ENCODE data around the gene CCDC12. TPM values are rescaled to one million over a fixed set of nuclear protein-coding genes. Genes with fewer than 3 reads are reported as not detected.

The CCDC12 gene
- total RNA-seq, 1 donor from 2014 or later, result 35.6 TPM

GRCh38 chr3:46903341-46904302 lies 72.9 kb downstream of the CCDC12 start:
- DNase-seq (ENCODE audit: low spot score), result peak; percentile 73
- intact Hi-C loops (cut with DNase I), result no loop called here

- intact Hi-C loops (cut with DNase I), result no loop called here
- DNase-seq (ENCODE audit: low spot score), result no peak
Measured at GRCh38 chr3:46902188-46902631, 74.3 kb downstream of the CCDC12 start.

GRCh38 chr3:46901591-46902187 lies 74.9 kb downstream of the CCDC12 start:
- intact Hi-C loops (cut with DNase I), result no loop called here
- DNase-seq (ENCODE audit: low spot score), result peak; percentile 57

GRCh38 chr3:46901061-46901460 lies 75.5 kb downstream of the CCDC12 start:
- intact Hi-C loops (cut with DNase I), result no loop called here
- DNase-seq (ENCODE audit: low spot score), result peak; percentile 50

GRCh38 chr3:46900356-46900755 lies 76.2 kb downstream of the CCDC12 start:
- DNase-seq (ENCODE audit: low spot score), result no peak
- intact Hi-C loops (cut with DNase I), result no loop called here

- DNase-seq (ENCODE audit: low spot score), result peak; percentile 57
Measured at GRCh38 chr3:46900007-46900292, 76.6 kb downstream of the CCDC12 start.

GRCh38 chr3:46899151-46900006 lies 77.2 kb downstream of the CCDC12 start:
- peak; percentile 58 for DNase-seq (ENCODE audit: low spot score)
- intact Hi-C loops (cut with DNase I), result loop anchor here (10.0 kb wide), 1 partner anchor 405 kb away; the partner anchor contains the start of gene RTP3

More at GRCh38 chr3:46900007-46900292, 76.6 kb downstream of the CCDC12 start:
- intact Hi-C loops (cut with DNase I), result no loop called here

- intact Hi-C loops (cut with DNase I), result loop anchor here (10.0 kb wide), 1 partner anchor 404 kb away; the partner anchor contains the start of gene RTP3
- peak; percentile 74 for DNase-seq (ENCODE audit: low spot score)
Measured at GRCh38 chr3:46898321-46899150, 78.0 kb downstream of the CCDC12 start.

GRCh38 chr3:46897829-46898320 lies 78.7 kb downstream of the CCDC12 start:
- DNase-seq (ENCODE audit: low spot score), result peak; percentile 63
- intact Hi-C loops (cut with DNase I), result loop anchor here (2.0 to 10.0 kb wide), 2 partner anchors 191 to 403 kb away; partner anchors contain the start of gene RTP3

GRCh38 chr3:46897031-46897430 lies 79.5 kb downstream of the CCDC12 start:
- intact Hi-C loops (cut with DNase I), result loop anchor here (2.0 to 10.0 kb wide), 2 partner anchors 190 to 402 kb away; partner anchors contain the start of gene RTP3

GRCh38 chr3:46896386-46896785 lies 80.2 kb downstream of the CCDC12 start:
- intact Hi-C loops (cut with DNase I), result loop anchor here (2.0 to 10.0 kb wide), 2 partner anchors 190 to 402 kb away; partner anchors contain the start of gene RTP3
- DNase-seq (ENCODE audit: low spot score), result peak; percentile 49

More at GRCh38 chr3:46897031-46897430, 79.5 kb downstream of the CCDC12 start:
- peak; percentile 61 for DNase-seq (ENCODE audit: low spot score)

GRCh38 chr3:46895761-46896160 lies 80.8 kb downstream of the CCDC12 start:
- peak; percentile 47 for DNase-seq (ENCODE audit: low spot score)
- intact Hi-C loops (cut with DNase I), result loop anchor here (1.0 to 10.0 kb wide), 3 partner anchors 29 to 401 kb away; partner anchors contain the start of gene RTP3

- intact Hi-C loops (cut with DNase I), result loop anchor here (1.0 to 10.0 kb wide), 2 partner anchors 29 to 400 kb away; partner anchors contain the start of gene RTP3
Measured at GRCh38 chr3:46895204-46895660, 81.3 kb downstream of the CCDC12 start.

GRCh38 chr3:46894256-46894655 lies 82.3 kb downstream of the CCDC12 start:
- intact Hi-C loops (cut with DNase I), result loop anchor here (10.0 kb wide), 1 partner anchor 399 kb away; the partner anchor contains the start of gene RTP3
- no peak for DNase-seq (ENCODE audit: low spot score)

More at GRCh38 chr3:46895204-46895660, 81.3 kb downstream of the CCDC12 start:
- DNase-seq (ENCODE audit: low spot score), result peak; percentile 83

- DNase-seq (ENCODE audit: low spot score), result no peak
Measured at GRCh38 chr3:46893763-46894162, 82.8 kb downstream of the CCDC12 start.

GRCh38 chr3:46893146-46893748 lies 83.3 kb downstream of the CCDC12 start:
- DNase-seq (ENCODE audit: low spot score), result no peak
- intact Hi-C loops (cut with DNase I), result loop anchor here (10.0 kb wide), 1 partner anchor 398 kb away; the partner anchor contains the start of gene RTP3

More at GRCh38 chr3:46893763-46894162, 82.8 kb downstream of the CCDC12 start:
- intact Hi-C loops (cut with DNase I), result loop anchor here (10.0 kb wide), 1 partner anchor 399 kb away; the partner anchor contains the start of gene RTP3
